Breast epithelium (tissue), 4 donors: ENCODE measurements around the gene CRYBG1. TPM values are rescaled to one million over a fixed set of nuclear protein-coding genes. Genes with fewer than 3 reads are reported as not detected.

Experiments used
- DNase-seq, 2 donors: peaks; one replicate each; pipeline ENCODE4 v3.0.0-alpha.2; 2019; ENCODE audit warnings: low spot score in 2 of 2
- H3K27ac ChIP-seq, 2 donors: fragments of 200-600 bp; sonication (generic) in 1 of 2; one replicate each; pipeline ENCODE4 v1.5.1; 2016 to 2019; ENCODE audit warnings: mild to moderate bottlenecking in 1 of 2
- H3K27me3 ChIP-seq, 2 donors: fragments of 200-600 bp; sonication (generic) in 1 of 2; one replicate each; pipeline versions ENCODE4 v1.5.1 to v1.6.0; 2017 to 2019; ENCODE audit warnings: control low read depth in 1 of 2, mild to moderate bottlenecking in 1 of 2
- H3K36me3 ChIP-seq: fragments of 200-600 bp; one replicate; pipeline ENCODE4 v1.5.1; 2019
- H3K4me1 ChIP-seq, 2 donors: fragments of 200-600 bp; sonication (generic); one replicate each; pipeline ENCODE4 v1.5.1; 2016 to 2019; ENCODE audit warnings: control low read depth in 1 of 2
- H3K4me3 ChIP-seq, 3 donors: fragments of 200-600 bp; sonication (generic); 1 replicate in 2 of 3; 2 replicates in 1 of 3; pipeline ENCODE4 v1.5.1; 2016 to 2019; ENCODE audit warnings: mild to moderate bottlenecking in 3 of 3, moderate library complexity in 2 of 3
- H3K9me3 ChIP-seq, 2 donors: fragments of 200-600 bp; sonication (generic) in 1 of 2; one replicate each; pipeline ENCODE4 v1.5.1; 2016 to 2019; ENCODE audit warnings: control low read depth in 1 of 2
- CTCF ChIP-seq, 3 donors: fragments of 450-650 bp; IDR thresholded peaks; one replicate each; pipeline ENCODE4 v1.5.1; 2016 to 2017; ENCODE audit warnings: antibody characterized with exemption in 3 of 3, mild to moderate bottlenecking in 3 of 3, moderate library complexity in 3 of 3
- POLR2A ChIP-seq: fragments of 450-650 bp; IDR thresholded peaks from one replicate; pipeline ENCODE4 v1.6.1; 2016; ENCODE audit warnings: antibody characterized with exemption, mild to moderate bottlenecking, moderate library complexity
- POLR2AphosphoS5 ChIP-seq, 3 donors: sonication (generic); formaldehyde crosslinking; IDR thresholded peaks; one replicate each; pipeline ENCODE4 v1.6.1; 2017; ENCODE audit warnings: antibody characterized with exemption in 3 of 3
- intact Hi-C: fragments of 100-400 bp; cut with DNase I; formaldehyde crosslinking; loops from one replicate; pipeline ENCODE4 v1.15.1; 2023; ENCODE audit warnings: low total_unique reads
- total RNA-seq, 3 donors: library from RNA; depleted of rRNA; stranded (reverse); fragments of >200 nt; gene quantifications; one replicate each; pipeline ENCODE4 v1.1.0, GENCODE V29; 2016

Gene CRYBG1
- total RNA-seq, 3 donors from 2014 or later = 30.9 to 142 (median 38.3) TPM

- no peak for DNase-seq
- Histone ChIP-seq H3K4me1 (no peaks in the 10 kb centered on the region), H3K27ac (peak overlapping the region; percentile 76 to 83), H3K27me3 (peaks cover 0 to 4% of the 10 kb centered on the region in 2 donors), H3K4me3 (peak overlapping the region in 2 of 3 donors; percentile 79 to 82), H3K36me3 (no peaks in the 10 kb centered on the region), H3K9me3 (no peaks in the 10 kb centered on the region)
- no peak for TF ChIP-seq CTCF (IDR thresholded peaks at IDR 0.05)
- no peak for TF ChIP-seq POLR2AphosphoS5 (IDR thresholded peaks at IDR 0.05)
- no peak for TF ChIP-seq POLR2A
- intact Hi-C loops = no loop called here
Observed at GRCh38 chr6:106359959-106360409, 533 bp upstream of the CRYBG1 start.

GRCh38 chr6:106360989-106361430, 493 bp downstream of the CRYBG1 start:
- peak; percentile 32 to 58 for DNase-seq
- H3K27ac ChIP-seq = peak overlapping the region; percentile 76 to 83
- intact Hi-C loops = no loop called here
- H3K27me3 ChIP-seq = peaks cover 0 to 4% of the 10 kb centered on the region in 2 donors
- H3K9me3 ChIP-seq = no peaks in the 10 kb centered on the region
- no peaks in the 10 kb centered on the region for H3K4me1 ChIP-seq
- peak overlapping the region; percentile 31 to 82 (median 79) for H3K4me3 ChIP-seq
- no peaks in the 10 kb centered on the region for H3K36me3 ChIP-seq
- no peak for TF ChIP-seq POLR2A
- no peak for TF ChIP-seq POLR2AphosphoS5 (IDR thresholded peaks at IDR 0.05)
- no peak for TF ChIP-seq CTCF (IDR thresholded peaks at IDR 0.05)

GRCh38 chr6:106363401-106364138, 3.1 kb downstream of the CRYBG1 start:
- intact Hi-C loops = no loop called here
- Histone ChIP-seq H3K36me3 (no peaks in the 10 kb centered on the region), H3K9me3 (no peaks in the 10 kb centered on the region), H3K27me3 (peaks cover 0 to 4% of the 10 kb centered on the region in 2 donors), H3K27ac (peak overlapping the region in 1 of 2 donors; percentile 40), H3K4me1 (no peaks in the 10 kb centered on the region), H3K4me3 (no peak overlapping the region)
- TF ChIP-seq POLR2A (no peak), CTCF (IDR thresholded peaks at IDR 0.05) (no peak), POLR2AphosphoS5 (IDR thresholded peaks at IDR 0.05) (no peak)
- no peak for DNase-seq

GRCh38 chr6:106369739-106370138, 9.2 kb downstream of the CRYBG1 start:
- intact Hi-C loops = no loop called here
- no peak overlapping the region for H3K4me3 ChIP-seq
- H3K36me3 ChIP-seq = no peaks in the 10 kb centered on the region
- DNase-seq = no peak
- no peaks in the 10 kb centered on the region for H3K27me3 ChIP-seq
- no peaks in the 10 kb centered on the region for H3K9me3 ChIP-seq
- H3K27ac ChIP-seq = peak overlapping the region; percentile 72 to 78
- H3K4me1 ChIP-seq = peaks cover 0 to 19% of the 10 kb centered on the region in 2 donors
- no peak for TF ChIP-seq POLR2AphosphoS5 (IDR thresholded peaks at IDR 0.05)
- TF ChIP-seq CTCF (IDR thresholded peaks at IDR 0.05) = no peak
- TF ChIP-seq POLR2A = no peak

GRCh38 chr6:106370639-106371038, 10.1 kb downstream of the CRYBG1 start:
- peaks cover 0 to 19% of the 10 kb centered on the region in 2 donors for H3K4me1 ChIP-seq
- H3K9me3 ChIP-seq = no peaks in the 10 kb centered on the region
- peak overlapping the region; percentile 78 to 83 for H3K27ac ChIP-seq
- intact Hi-C loops = no loop called here
- H3K27me3 ChIP-seq = no peaks in the 10 kb centered on the region
- H3K36me3 ChIP-seq = no peaks in the 10 kb centered on the region
- DNase-seq = no peak
- TF ChIP-seq POLR2AphosphoS5 (IDR thresholded peaks at IDR 0.05) = no peak
- no peak for TF ChIP-seq CTCF (IDR thresholded peaks at IDR 0.05)
- no peak for TF ChIP-seq POLR2A
- no peak overlapping the region for H3K4me3 ChIP-seq
